Measurements from ENCODE around the gene RPS6KL1.

Gene RPS6KL1

GRCh38 chr14:74951443-74952179 lies 28.6 kb upstream of the RPS6KL1 start:
- FAIRE-seq, result no peak

- no peak for FAIRE-seq
These were observed 27.9 kb upstream of the RPS6KL1 start for GRCh38 chr14:74950795-74951442.

GRCh38 chr14:74949859-74950573 lies 27.0 kb upstream of the RPS6KL1 start:
- FAIRE-seq, result no peak

GRCh38 chr14:74949191-74949601 lies 26.1 kb upstream of the RPS6KL1 start:
- no peak for FAIRE-seq

- no peak for FAIRE-seq
These were observed 25.4 kb upstream of the RPS6KL1 start for GRCh38 chr14:74948228-74949175.

- FAIRE-seq, result no peak
These were observed 24.5 kb upstream of the RPS6KL1 start for GRCh38 chr14:74947353-74948227.

- no peak for FAIRE-seq
These were observed 23.7 kb upstream of the RPS6KL1 start for GRCh38 chr14:74946659-74947281.

- FAIRE-seq, result peak; percentile 69
These were observed 23.0 kb upstream of the RPS6KL1 start for GRCh38 chr14:74945852-74946658.

- no peak for FAIRE-seq
These were observed 22.3 kb upstream of the RPS6KL1 start for GRCh38 chr14:74945261-74945851.

GRCh38 chr14:74942608-74943007 lies 19.5 kb upstream of the RPS6KL1 start:
- FAIRE-seq, result no peak

GRCh38 chr14:74942181-74942580 lies 19.1 kb upstream of the RPS6KL1 start:
- FAIRE-seq, result no peak

GRCh38 chr14:74941676-74942097 lies 18.6 kb upstream of the RPS6KL1 start:
- FAIRE-seq, result no peak

GRCh38 chr14:74940956-74941565 lies 18.0 kb upstream of the RPS6KL1 start:
- no peak for FAIRE-seq

GRCh38 chr14:74938531-74939495 lies 15.8 kb upstream of the RPS6KL1 start:
- FAIRE-seq, result no peak

GRCh38 chr14:74937171-74937570 lies 14.1 kb upstream of the RPS6KL1 start:
- FAIRE-seq, result no peak

- no peak for FAIRE-seq
These were observed 13.7 kb upstream of the RPS6KL1 start for GRCh38 chr14:74936731-74937130.

- no peak for FAIRE-seq
These were observed 13.1 kb upstream of the RPS6KL1 start for GRCh38 chr14:74936151-74936550.

- FAIRE-seq, result no peak
These were observed 12.3 kb upstream of the RPS6KL1 start for GRCh38 chr14:74935360-74935680.

Measured in G401.6 (cell line).